Measurements from ENCODE around the gene QRSL1. TPM values are rescaled to one million over a fixed set of nuclear protein-coding genes. Genes with fewer than 3 reads are reported as not detected.

QRSL1 gene
- polyA plus RNA-seq, 1 of the 3 experiments (the other 2 are of a cell fraction): 5.7 TPM

- no peak for TF ChIP-seq USF2 (IDR thresholded peaks at IDR 0.05; ENCODE audit: borderline replicate concordance, low read depth, low read length)
- no peak for TF ChIP-seq FOXJ3 (CRISPR knock-in tag; IDR thresholded peaks at IDR 0.05)
- no peak for TF ChIP-seq ELF1 (IDR thresholded peaks at IDR 0.05)
Measured at GRCh38 chr6:106612671-106613416, 16.5 kb upstream of the QRSL1 start (continued).

- H3K27ac ChIP-seq (ENCODE audit: low read depth in 2 of 2, low read length in 1 of 2): no peak overlapping the region
- no peaks in the 10 kb centered on the region for H3K9me3 ChIP-seq
- no peaks in the 10 kb centered on the region for H3K27me3 ChIP-seq (ENCODE audit: insufficient read depth)
- no peaks in the 10 kb centered on the region for H3K79me2 ChIP-seq (ENCODE audit: insufficient read depth)
- no peak overlapping the region for H3K4me3 ChIP-seq (ENCODE audit: low read depth in 2 of 2, low read length in 1 of 2)
- no peaks in the 10 kb centered on the region for H3F3A ChIP-seq (replicated peaks; ENCODE audit: insufficient read depth)
- H3K9ac ChIP-seq: no peak overlapping the region
- no peaks in the 10 kb centered on the region for H3K9me2 ChIP-seq
- no peak for DNase-seq
- CTCF ChIA-PET: interaction anchor here (1.3 to 4.4 kb wide), 2 partner anchors 9 to 366 kb away, joined by 4 to 24 read pairs; no protein-coding TSS in a partner anchor
- TF ChIP-seq TCF12 (IDR thresholded peaks at IDR 0.05) (no peak), IRF3 (IDR thresholded peaks at IDR 0.05; ENCODE audit: low read depth, low read length) (no peak), SMC3 (IDR thresholded peaks at IDR 0.05; ENCODE audit: low read depth, low read length) (no peak), EP300 (IDR thresholded peaks at IDR 0.05; ENCODE audit: borderline replicate concordance in 1 of 2, low read depth in 1 of 2, low read length in 1 of 2) (no peak), GABPA (IDR thresholded peaks at IDR 0.05; ENCODE audit: low read depth) (no peak), TAF1 (IDR thresholded peaks at IDR 0.05; ENCODE audit: borderline replicate concordance, low read depth, low read length) (no peak), RCOR1 (IDR thresholded peaks at IDR 0.05; ENCODE audit: low read length) (no peak), TEAD4 (IDR thresholded peaks at IDR 0.05; ENCODE audit: borderline replicate concordance, insufficient read depth) (no peak), CTCF (IDR thresholded peaks at IDR 0.05) (no peak), USF2 (IDR thresholded peaks at IDR 0.05; ENCODE audit: borderline replicate concordance, low read depth, low read length) (no peak), NRF1 (IDR thresholded peaks at IDR 0.05; ENCODE audit: low read depth, low read length) (no peak), POLR2AphosphoS5 (IDR thresholded peaks at IDR 0.05; ENCODE audit: low read depth, low read length) (no peak)
- no peaks in the 10 kb centered on the region for H3K4me1 ChIP-seq (ENCODE audit: control insufficient read depth in 1 of 2, insufficient read depth in 2 of 2, low read depth in 1 of 2, low read length in 1 of 2)
- POLR2A ChIA-PET: no interaction called here
- H3K4me2 ChIP-seq: no peak overlapping the region
- 100% methylated on average over 1 of the region's 1 CpG for WGBS (ENCODE audit: low lambda C conversion rate)
- H3K36me3 ChIP-seq (replicated peaks in 1 of 2; ENCODE audit: control insufficient read depth in 1 of 2, insufficient read depth in 2 of 2, low read length in 1 of 2): peaks cover 10% of the 10 kb centered on the region in 2 experiments
- no peak overlapping the region for H2AFZ ChIP-seq (ENCODE audit: low read depth)
- no peaks in the 10 kb centered on the region for H4K20me1 ChIP-seq (ENCODE audit: insufficient read depth)
Measured at GRCh38 chr6:106613590-106613989, 15.8 kb upstream of the QRSL1 start.

Data from SK-N-SH (cell line).